Effector memory CD4-positive, alpha-beta T cell (primary cell): ENCODE measurements around the gene ABHD12B.
"Not testable (repeated sequence)": the region's sequence is repeated elsewhere in the genome, so short reads cannot be mapped to it uniquely, and the experiment has no call there.

Source experiments
- DNase-seq, 3 donors: peaks; one replicate each; pipeline ENCODE4 v3.0.0-alpha.2; 2020
- H3K27ac ChIP-seq: 2 replicates; pipeline ENCODE4 v1.7.0; 2013; ENCODE audit warnings: mild to moderate bottlenecking, low read length, moderate library complexity; ENCODE audit not compliant: insufficient read depth, poor library complexity, severe bottlenecking
- H3K27me3 ChIP-seq: replicated peaks from 2 replicates; pipeline ENCODE4 v1.7.0; 2013; ENCODE audit warnings: mild to moderate bottlenecking, low read length; ENCODE audit not compliant: insufficient read depth, control insufficient read depth, poor library complexity, severe bottlenecking
- H3K36me3 ChIP-seq: 2 replicates; pipeline ENCODE4 v1.7.0; 2013; ENCODE audit warnings: mild to moderate bottlenecking, low read length, moderate library complexity; ENCODE audit not compliant: control insufficient read depth, insufficient read depth
- H3K4me1 ChIP-seq: 2 replicates; pipeline ENCODE4 v1.7.0; 2013; ENCODE audit warnings: low read length, mild to moderate bottlenecking; ENCODE audit not compliant: control insufficient read depth, insufficient read depth, poor library complexity, severe bottlenecking
- H3K4me3 ChIP-seq: 2 replicates; pipeline ENCODE4 v1.7.0; 2013; ENCODE audit warnings: low read length, low read depth, mild to moderate bottlenecking; ENCODE audit not compliant: insufficient read depth, poor library complexity, severe bottlenecking
- H3K9me3 ChIP-seq: 2 replicates; pipeline ENCODE4 v1.7.0; 2013; ENCODE audit warnings: mild to moderate bottlenecking, low read length, moderate library complexity; ENCODE audit not compliant: control insufficient read depth

Gene ABHD12B

DNA sequence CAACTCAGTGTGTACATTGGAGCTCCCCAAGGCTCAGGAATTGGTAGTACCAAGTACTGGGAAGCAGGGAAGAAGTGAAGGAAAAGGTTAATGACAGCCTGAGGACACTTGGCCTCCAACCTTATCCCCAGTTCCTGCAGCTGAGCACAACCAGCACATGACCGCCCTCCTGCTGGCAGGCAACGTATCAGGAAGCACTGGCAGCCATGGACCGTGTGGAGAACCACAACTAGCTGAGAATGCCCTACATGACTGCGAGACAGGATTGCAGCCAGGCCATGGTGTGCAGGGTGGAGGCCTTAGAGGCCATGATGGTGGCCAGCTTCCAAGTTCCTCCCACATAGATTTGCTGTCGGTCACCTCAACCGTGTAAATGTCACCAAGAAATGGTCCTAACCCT, 45.6 kb downstream of the ABHD12B start:
- H3K27ac ChIP-seq, result no peak overlapping the region
- H3K9me3 ChIP-seq, result no peaks in the 10 kb centered on the region
- H3K4me1 ChIP-seq, result no peaks in the 10 kb centered on the region
- no peak overlapping the region for H3K4me3 ChIP-seq
- DNase-seq, result no peak
- no peaks in the 10 kb centered on the region for H3K27me3 ChIP-seq
- no peaks in the 10 kb centered on the region for H3K36me3 ChIP-seq

DNA sequence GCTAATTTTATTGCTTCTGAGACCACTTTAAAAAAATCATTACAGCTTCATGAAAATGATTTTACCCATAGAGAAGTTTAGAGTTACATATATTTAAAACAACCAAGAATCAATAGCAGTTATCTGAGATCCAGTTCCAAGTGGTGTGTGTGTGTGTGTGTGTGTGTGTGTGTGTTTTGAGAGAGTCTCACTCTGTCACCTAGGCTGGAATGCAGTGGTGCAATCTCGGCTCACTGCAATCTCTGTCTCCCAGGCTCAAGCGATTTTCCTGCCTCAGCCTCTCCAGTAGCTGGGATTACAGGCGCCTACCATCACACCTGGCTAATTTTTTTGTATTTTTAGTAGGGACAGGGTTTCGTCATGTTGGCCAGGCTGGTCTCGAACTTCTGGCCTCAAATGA, 47.7 kb downstream of the ABHD12B start:
- H3K4me3 ChIP-seq, DNase-seq, H3K27me3 ChIP-seq, H3K36me3 ChIP-seq, H3K9me3 ChIP-seq, H3K27ac ChIP-seq, H3K4me1 ChIP-seq: not testable (repeated sequence)

DNA sequence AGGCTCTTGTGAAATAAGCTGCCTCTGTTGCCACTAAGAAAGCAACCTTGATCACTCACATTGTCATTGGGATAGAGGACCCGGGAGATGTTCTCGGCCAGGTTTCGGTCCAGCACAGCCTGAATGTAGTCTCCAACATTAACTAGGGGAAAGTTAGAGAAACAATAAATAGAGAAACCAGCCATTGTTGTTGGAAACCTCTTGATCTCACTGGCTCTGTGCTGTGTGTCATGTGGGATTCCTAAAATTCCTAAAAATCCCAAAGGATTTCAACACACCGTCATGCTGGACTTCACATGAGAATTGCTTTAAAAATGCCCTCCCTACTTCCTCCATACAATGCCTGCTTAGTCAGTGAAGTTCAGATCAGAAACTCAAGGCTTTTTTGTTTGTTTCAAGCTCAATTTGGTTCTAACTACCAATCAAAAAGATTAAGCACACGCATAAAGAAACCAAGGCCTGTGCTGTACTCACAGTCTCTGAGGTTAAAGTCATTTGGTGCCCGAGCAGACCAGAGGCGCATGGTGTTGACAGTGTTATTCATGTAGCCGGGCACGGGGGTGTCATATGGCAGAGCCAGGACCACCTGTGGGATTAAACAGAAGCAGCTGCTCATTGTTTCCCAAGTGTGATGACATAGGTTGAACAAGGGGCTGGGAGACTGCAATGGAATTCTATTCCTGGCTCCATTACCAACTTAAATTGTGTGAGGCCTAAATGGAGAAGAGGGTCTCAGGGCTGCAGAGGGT, 48.8 kb downstream of the ABHD12B start:
- no peak for DNase-seq
- Histone ChIP-seq H3K36me3 (no peaks in the 10 kb centered on the region), H3K4me3 (no peak overlapping the region), H3K27ac (no peak overlapping the region), H3K9me3 (no peaks in the 10 kb centered on the region), H3K27me3 (no peaks in the 10 kb centered on the region), H3K4me1 (no peaks in the 10 kb centered on the region)

DNA sequence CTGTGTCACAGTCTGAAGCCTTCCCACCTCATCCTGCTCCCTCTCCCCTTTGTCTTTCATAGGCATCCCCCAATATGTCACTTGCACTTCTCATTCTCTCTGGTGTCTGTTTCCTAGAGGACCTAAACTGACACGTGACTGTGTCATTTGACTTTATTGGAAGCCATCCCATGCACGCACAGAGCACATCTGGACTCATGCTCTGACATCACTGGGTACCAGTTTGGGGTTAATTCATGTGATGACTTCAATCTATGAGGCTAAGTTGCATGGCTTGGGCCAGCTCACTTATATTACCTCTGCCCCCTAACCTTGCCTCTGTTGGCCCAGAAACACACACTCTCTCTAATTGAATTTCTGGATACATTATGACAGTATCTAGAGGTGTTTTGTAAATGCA, 51.0 kb downstream of the ABHD12B start:
- H3K4me1 ChIP-seq, result no peaks in the 10 kb centered on the region
- H3K36me3 ChIP-seq, result no peaks in the 10 kb centered on the region
- no peaks in the 10 kb centered on the region for H3K9me3 ChIP-seq
- H3K27me3 ChIP-seq, result no peaks in the 10 kb centered on the region
- DNase-seq, result no peak
- H3K4me3 ChIP-seq, result no peak overlapping the region
- H3K27ac ChIP-seq, result no peak overlapping the region

DNA sequence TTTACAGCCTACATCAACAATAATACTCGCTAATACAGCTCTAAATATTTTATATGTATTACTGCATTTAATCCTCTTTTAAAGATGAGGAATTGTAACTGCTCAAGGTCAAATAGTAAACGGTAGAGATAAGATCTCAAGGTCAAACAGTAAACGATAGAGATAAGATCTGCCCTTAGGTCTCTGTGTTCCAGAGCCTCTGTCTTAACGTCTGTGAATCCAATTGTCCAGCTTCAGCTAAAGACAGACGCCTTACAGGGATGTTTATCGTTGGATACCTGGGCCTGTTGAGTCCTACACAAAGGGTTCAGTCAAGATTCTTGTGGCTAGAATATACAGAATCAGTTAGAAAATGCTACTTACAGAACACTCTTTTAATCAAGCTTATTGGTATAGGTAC, 52.4 kb downstream of the ABHD12B start:
- no peak for DNase-seq
- Histone ChIP-seq H3K27ac (no peak overlapping the region), H3K27me3 (no peaks in the 10 kb centered on the region), H3K4me3 (no peak overlapping the region), H3K9me3 (no peaks in the 10 kb centered on the region), H3K4me1 (no peaks in the 10 kb centered on the region), H3K36me3 (no peaks in the 10 kb centered on the region)

DNA sequence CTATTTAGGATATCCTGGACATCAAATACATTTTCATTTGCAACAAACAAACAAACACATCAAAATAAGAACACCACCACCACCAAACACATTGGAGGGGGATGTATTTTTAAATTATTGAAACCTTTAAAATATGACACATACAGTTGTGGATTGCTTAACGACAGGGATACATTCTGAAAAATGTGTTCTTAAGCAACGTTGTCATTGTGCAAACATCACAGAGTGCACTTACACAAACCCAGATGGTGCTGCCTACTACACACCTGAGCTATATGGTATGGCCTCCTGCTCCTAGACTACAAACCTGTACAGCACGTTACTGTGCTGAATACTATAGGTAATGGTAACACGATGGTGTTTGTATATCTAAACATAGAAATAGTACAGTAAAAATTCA, 53.0 kb downstream of the ABHD12B start:
- DNase-seq, result no peak
- Histone ChIP-seq H3K36me3 (no peaks in the 10 kb centered on the region), H3K27me3 (no peaks in the 10 kb centered on the region), H3K4me3 (no peak overlapping the region), H3K4me1 (no peaks in the 10 kb centered on the region), H3K9me3 (no peaks in the 10 kb centered on the region), H3K27ac (no peak overlapping the region)

DNA sequence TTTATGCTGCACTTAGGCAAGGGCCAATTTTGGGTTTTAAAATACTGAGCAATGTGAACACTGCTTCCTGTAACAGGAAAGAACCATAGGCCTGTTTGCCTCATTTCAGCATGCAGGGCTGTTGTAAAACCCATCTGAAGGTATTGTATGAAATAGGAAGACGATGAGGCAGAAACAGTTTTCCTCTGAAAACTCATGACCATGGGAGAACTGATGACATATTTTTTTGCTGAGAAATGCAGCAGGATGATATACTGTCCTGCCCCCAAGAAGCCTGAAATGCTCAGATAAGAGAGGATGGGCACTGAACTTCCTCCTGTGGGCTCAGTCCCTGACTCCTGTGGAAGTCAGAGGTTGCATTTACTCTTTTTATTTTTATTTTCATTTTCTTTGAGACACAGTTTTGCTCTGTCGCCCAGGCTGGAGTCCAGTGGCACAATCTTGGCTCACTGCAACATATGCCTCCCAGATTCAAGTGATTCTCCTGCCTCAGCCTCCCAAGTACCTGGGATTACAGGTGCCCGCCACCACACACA, 55.1 kb downstream of the ABHD12B start:
- H3K36me3 ChIP-seq, result no peaks in the 10 kb centered on the region
- H3K4me3 ChIP-seq, result no peak overlapping the region
- H3K27ac ChIP-seq, result no peak overlapping the region
- no peaks in the 10 kb centered on the region for H3K4me1 ChIP-seq
- DNase-seq, result no peak
- no peaks in the 10 kb centered on the region for H3K27me3 ChIP-seq
- H3K9me3 ChIP-seq, result no peaks in the 10 kb centered on the region

DNA sequence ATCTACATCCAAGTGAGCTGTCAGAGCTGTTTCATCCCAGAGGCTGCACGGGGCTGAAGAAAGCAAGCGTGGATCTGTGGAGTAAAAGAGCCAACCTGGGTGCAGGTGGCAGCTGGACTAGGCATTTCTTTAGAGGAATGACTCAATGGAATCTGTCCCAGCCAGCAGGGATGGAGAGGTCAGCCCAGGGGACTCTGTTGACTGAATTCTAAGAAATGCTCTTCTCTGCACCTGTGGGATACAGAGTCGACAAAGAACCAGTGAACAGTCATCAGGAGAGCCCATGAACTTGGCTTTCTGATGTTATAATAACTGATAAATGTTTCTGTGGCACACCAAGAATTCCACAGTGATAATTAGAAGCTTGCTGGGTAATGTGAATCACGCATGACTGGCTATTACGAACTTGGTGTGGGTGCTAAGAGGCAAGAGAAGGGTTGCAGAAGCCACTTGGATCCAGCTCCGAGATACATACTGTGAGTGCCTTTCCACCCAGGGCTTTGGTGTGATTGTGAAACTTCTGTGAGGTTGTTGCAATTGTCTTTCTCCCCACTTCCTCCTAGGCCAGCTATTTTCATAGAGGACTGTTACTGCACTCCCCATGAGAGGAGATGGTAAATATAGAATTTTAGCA, 56.3 kb downstream of the ABHD12B start:
- Histone ChIP-seq H3K4me1 (no peaks in the 10 kb centered on the region), H3K27ac (no peak overlapping the region)
- DNase-seq, result no peak

DNA sequence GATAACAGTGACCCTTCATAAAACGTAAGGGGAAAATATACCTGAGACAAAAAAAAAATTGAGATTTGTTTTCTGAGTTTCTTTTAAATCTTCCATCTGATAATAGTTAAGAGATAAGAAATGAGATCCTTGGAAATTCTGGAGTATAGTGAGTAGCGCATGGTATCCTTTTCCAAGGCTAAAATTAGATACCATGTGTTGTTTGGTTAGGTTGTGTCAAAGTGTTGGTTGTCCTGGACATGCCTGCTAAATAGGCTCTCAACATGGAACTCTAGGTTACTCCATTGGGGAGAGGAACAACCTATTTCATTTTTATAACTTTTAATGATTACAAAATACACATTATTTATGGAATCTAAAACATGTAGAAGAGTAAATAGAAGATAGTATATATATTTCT, 57.7 kb downstream of the ABHD12B start:
- Histone ChIP-seq H3K27ac (no peak overlapping the region), H3K4me3 (no peak overlapping the region), H3K9me3 (no peaks in the 10 kb centered on the region), H3K36me3 (no peaks in the 10 kb centered on the region), H3K4me1 (no peaks in the 10 kb centered on the region), H3K27me3 (no peaks in the 10 kb centered on the region)
- no peak for DNase-seq

More for the DNA sequence above, 56.3 kb downstream of the ABHD12B start:
- no peaks in the 10 kb centered on the region for H3K9me3 ChIP-seq
- H3K4me3 ChIP-seq, result no peak overlapping the region
- no peaks in the 10 kb centered on the region for H3K36me3 ChIP-seq
- H3K27me3 ChIP-seq, result no peaks in the 10 kb centered on the region

DNA sequence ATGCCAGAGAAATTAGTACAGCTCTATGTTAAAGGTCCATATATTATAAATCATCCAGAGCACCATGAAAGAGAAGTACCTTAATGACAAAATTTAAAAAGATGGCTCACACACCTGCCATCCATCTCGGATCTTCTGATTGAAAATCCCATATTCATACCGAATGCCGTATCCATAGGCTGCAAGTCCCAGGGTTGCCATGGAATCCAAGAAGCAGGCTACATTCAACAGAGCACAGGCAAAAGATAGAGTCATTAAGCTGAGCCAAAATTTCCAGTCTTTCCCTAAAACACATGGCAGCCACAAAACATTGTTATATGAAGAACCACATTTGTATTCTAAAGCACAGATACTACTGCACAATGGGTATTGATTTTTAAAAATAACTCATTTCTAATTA, 59.7 kb downstream of the ABHD12B start:
- no peak overlapping the region for H3K4me3 ChIP-seq
- no peaks in the 10 kb centered on the region for H3K36me3 ChIP-seq

More for the DNA sequence above, 59.7 kb downstream of the ABHD12B start:
- no peaks in the 10 kb centered on the region for H3K27me3 ChIP-seq
- H3K9me3 ChIP-seq, result no peaks in the 10 kb centered on the region
- DNase-seq, result no peak
- no peaks in the 10 kb centered on the region for H3K4me1 ChIP-seq
- H3K27ac ChIP-seq, result no peak overlapping the region
